22Rv1 (cell line): Measurements from ENCODE around the gene NFKB1.

Experiments
- H3K27ac ChIP-seq: fragments of 450-650 bp; 2 replicates; pipeline ENCODE4 v1.5.1; 2017
- ZFX ChIP-seq: fragments of 450-650 bp; IDR thresholded peaks from 2 replicates; pipeline ENCODE4 v1.6.1; 2017; ENCODE audit warnings: antibody characterized with exemption, borderline replicate concordance
- TF ChIP-seq, protein P1 (sequence below): fragments of 450-650 bp; IDR thresholded peaks from 2 replicates; pipeline ENCODE4 v1.5.1; 2017; ENCODE audit warnings: mild to moderate bottlenecking

Gene NFKB1

DNA sequence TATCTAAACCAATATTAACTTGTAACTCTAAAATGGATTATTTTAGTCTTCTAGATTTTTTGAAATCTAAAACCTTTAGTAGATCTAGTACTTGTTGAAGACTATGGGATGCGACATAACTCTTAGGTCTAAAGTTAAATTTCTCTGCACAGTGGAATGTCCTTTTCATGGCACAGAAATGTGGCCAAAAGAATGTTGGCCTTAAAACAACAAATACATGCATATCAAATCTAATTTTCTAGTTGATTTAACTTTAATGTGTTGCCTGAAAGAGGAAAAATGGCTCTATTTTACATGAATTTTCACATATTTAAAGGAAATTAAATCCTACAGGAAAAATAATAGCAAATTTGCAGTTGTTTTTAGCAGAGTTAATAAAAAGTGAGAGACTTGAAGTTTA, 30.3 kb downstream of the NFKB1 start:
- TF ChIP-seq, protein P1, sequence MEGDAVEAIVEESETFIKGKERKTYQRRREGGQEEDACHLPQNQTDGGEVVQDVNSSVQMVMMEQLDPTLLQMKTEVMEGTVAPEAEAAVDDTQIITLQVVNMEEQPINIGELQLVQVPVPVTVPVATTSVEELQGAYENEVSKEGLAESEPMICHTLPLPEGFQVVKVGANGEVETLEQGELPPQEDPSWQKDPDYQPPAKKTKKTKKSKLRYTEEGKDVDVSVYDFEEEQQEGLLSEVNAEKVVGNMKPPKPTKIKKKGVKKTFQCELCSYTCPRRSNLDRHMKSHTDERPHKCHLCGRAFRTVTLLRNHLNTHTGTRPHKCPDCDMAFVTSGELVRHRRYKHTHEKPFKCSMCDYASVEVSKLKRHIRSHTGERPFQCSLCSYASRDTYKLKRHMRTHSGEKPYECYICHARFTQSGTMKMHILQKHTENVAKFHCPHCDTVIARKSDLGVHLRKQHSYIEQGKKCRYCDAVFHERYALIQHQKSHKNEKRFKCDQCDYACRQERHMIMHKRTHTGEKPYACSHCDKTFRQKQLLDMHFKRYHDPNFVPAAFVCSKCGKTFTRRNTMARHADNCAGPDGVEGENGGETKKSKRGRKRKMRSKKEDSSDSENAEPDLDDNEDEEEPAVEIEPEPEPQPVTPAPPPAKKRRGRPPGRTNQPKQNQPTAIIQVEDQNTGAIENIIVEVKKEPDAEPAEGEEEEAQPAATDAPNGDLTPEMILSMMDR: no peak
- no peak for TF ChIP-seq ZFX
- H3K27ac ChIP-seq: no peak overlapping the region

DNA sequence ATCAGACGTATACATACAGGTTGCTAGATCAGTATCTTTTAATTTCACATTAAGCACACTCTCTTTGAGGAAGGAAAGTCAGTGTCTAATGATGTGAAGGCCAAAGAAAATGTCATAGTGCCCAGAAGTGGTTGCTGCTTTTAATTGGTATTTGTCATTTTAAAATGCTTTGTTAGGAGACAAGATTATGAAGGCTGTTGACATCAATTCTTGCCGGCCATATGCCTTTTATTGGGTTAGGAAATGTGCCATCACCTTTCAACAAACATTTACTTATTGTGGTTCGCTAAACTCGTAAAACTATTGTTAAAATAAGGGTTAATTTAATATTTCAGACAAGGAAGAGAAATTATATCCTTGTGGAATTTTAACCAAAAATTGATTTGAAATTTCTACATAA, 32.2 kb downstream of the NFKB1 start:
- peak overlapping the region; percentile 22; the same call in 1 of the 2 replicates for H3K27ac ChIP-seq
- TF ChIP-seq, protein P1: no peak
- no peak for TF ChIP-seq ZFX

DNA sequence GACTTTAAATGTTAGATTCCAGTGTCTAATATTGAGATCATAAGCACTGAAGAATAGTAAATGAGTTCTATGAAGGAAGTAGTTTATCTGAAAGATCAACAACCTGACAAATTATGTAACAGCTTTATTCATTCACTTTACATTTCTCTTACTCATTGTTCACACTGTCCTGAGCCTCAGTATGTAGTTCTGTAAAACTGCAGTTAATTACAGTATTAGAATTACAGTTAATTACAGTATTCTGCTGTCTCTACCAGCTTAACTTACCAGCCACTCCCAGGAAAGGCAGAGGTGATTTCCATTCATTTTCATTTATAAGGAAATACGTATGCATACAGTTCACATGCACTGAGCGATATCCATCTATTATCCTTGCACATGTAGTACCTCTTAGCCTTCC, 32.7 kb downstream of the NFKB1 start:
- TF ChIP-seq, protein P1: no peak
- no peak for TF ChIP-seq ZFX
- H3K27ac ChIP-seq: 0 out of 2 replicates have a peak overlapping the region, but pooled peaks have one; percentile 22

DNA sequence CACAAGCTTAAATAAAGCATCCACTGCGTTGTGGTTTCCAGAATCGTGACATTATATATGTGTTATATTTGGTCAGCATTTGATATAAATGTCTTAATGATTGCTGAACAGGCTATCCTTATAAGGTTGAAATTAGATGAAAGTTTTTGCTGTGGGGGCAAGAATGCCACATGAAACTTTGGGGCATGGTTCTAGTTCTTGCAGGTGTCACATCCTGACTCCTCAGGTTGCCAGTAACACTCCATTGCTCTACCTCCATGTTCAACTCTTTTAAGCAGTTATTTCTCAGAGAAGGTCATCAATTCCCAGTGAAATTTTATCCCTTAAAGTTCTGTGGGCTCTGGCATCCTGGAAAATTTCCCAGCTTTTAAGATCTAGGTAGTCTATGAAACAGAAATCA, 33.7 kb downstream of the NFKB1 start:
- H3K27ac ChIP-seq: no peak overlapping the region
- TF ChIP-seq ZFX: no peak
- TF ChIP-seq, protein P1: no peak

DNA sequence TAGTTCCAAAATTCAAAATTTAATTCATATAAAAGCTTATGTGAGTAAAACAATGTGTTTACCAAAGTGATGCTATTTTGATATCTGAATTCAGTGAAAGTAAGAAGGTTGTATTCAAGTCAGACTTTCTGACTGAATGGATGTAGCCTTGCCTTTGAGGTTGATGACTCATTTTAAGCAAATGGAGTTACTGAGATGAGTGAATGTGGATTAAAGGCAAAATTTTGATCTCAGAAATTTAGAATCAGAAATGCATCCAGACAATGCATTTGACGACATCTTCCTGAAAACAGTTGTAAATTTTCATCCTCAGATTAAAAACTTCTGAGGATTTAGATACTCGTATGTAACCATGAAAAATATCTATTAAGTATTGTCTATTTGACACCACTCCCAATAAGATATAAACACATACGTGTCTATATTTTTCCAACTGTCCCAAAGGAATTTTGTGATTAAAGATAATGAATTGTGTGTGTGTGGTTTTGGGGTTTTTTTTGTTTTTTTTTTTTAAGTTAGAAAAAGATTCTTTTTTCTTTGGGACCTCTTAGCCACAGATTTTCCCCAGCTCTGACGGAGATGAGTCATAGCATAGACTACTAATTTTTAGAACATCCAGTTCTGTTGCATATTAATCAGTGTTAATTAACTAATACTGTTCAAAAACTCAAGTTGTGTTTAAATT, 34.4 kb downstream of the NFKB1 start:
- TF ChIP-seq ZFX: no peak
- TF ChIP-seq, protein P1: no peak

DNA sequence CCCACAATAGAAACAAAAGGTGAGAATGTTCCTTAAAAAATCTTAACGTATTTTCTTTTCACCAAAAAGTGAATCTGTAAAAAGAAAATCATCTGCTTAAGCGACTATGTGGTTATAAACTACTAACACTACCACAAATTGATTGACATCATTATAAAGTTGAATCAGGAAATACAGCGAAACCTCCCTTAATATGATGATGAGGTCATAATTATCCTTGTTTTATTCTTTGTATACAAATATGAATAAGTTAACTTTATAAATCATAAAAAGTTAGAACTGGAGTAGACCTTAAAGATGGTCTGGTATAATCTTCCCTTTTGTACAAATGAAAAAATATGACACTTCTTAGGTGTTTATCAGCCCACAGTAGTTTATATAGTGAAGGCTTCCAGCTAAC, 35.6 kb downstream of the NFKB1 start:
- H3K27ac ChIP-seq: no peak overlapping the region
- TF ChIP-seq, protein P1: no peak
- TF ChIP-seq ZFX: no peak

More for the DNA sequence above, 34.4 kb downstream of the NFKB1 start:
- no peak overlapping the region for H3K27ac ChIP-seq

DNA sequence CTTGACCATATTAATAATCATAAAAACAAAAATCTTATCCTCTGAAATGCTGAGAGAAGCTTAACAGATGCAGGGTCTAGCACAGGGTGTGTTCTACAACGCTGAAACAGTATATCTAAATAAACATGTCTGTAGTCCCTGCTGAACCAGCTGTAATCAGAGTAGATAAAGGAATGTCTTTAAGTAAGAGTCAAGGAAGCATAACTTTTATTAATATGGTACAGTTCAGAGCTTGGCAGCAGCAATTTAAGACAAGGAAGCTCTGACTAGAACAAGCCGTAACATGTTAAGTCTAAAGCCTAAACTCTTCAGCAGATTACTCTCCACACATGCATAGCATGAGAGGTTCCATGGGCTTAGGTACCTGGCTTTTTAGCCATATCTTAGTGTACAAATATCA, 36.1 kb downstream of the NFKB1 start:
- no peak overlapping the region for H3K27ac ChIP-seq
- TF ChIP-seq, protein P1: no peak
- TF ChIP-seq ZFX: no peak
